ENCODE results near the gene FGFR2. TPM values are rescaled to one million over a fixed set of nuclear protein-coding genes. Genes with fewer than 3 reads are reported as not detected.

The FGFR2 gene
- total RNA-seq, 1 donor from 2014 or later = 8.0 TPM

DNA sequence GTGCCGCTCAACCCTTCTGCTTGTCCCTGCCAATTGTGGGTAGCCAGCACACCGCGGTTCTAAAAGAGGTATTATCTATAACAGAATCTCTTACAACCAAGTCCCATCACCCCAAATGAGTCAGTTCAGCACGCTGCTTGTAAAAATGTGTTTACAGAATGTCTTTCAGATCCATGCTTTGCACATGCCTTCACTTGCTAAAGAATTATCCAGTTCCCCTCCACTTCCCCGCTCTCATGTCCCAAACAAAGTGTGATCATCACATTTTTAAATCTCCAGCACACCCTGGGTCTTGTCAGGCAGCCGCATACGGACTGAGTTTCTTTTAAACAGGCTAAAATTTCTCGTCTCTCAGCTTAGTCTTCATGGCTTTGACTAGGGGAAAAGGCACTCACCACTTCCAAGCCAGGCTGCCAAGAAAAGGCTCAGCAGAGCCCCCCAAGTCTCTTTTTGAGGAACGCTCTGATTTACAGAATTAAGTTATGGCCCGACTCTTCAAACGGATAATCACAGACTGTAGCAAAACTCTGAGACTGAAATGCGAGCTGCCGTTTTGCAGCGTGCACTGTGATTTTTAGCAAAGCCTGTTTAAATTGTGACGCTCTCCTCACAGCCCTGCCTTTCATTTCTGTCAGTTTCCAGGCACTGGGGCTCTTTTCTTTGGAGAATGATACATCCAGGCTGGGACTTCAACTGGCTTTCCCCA is 29.8 kb upstream of the FGFR2 start:
- no peak for DNase-seq (ENCODE audit: extremely low spot score, unreplicated experiment)
- H3K36me3 Mint-ChIP-seq (ENCODE audit: unreplicated experiment) = no peaks in the 10 kb centered on the region
- TF ChIP-seq, protein P1, sequence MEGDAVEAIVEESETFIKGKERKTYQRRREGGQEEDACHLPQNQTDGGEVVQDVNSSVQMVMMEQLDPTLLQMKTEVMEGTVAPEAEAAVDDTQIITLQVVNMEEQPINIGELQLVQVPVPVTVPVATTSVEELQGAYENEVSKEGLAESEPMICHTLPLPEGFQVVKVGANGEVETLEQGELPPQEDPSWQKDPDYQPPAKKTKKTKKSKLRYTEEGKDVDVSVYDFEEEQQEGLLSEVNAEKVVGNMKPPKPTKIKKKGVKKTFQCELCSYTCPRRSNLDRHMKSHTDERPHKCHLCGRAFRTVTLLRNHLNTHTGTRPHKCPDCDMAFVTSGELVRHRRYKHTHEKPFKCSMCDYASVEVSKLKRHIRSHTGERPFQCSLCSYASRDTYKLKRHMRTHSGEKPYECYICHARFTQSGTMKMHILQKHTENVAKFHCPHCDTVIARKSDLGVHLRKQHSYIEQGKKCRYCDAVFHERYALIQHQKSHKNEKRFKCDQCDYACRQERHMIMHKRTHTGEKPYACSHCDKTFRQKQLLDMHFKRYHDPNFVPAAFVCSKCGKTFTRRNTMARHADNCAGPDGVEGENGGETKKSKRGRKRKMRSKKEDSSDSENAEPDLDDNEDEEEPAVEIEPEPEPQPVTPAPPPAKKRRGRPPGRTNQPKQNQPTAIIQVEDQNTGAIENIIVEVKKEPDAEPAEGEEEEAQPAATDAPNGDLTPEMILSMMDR (IDR thresholded peaks at IDR 0.05) = no peak
- no peak overlapping the region for H3K27ac Mint-ChIP-seq (ENCODE audit: unreplicated experiment)
- H3K4me3 Mint-ChIP-seq (ENCODE audit: unreplicated experiment) = no peak overlapping the region
- peaks cover 19% of the 10 kb centered on the region for H3K27me3 Mint-ChIP-seq (ENCODE audit: unreplicated experiment)
- H3K9me3 Mint-ChIP-seq (ENCODE audit: unreplicated experiment) = no peaks in the 10 kb centered on the region
- H3K4me1 Mint-ChIP-seq (ENCODE audit: unreplicated experiment) = no peaks in the 10 kb centered on the region

GRCh38 chr10:121624836-121625486 is 26.7 kb upstream of the FGFR2 start:
- peaks cover 25% of the 10 kb centered on the region for H3K27me3 Mint-ChIP-seq (ENCODE audit: unreplicated experiment)
- TF ChIP-seq, protein P1 (IDR thresholded peaks at IDR 0.05) = no peak
- DNase-seq (ENCODE audit: extremely low spot score, unreplicated experiment) = no peak
- H3K27ac Mint-ChIP-seq (ENCODE audit: unreplicated experiment) = no peak overlapping the region
- H3K4me3 Mint-ChIP-seq (ENCODE audit: unreplicated experiment) = no peak overlapping the region
- no peaks in the 10 kb centered on the region for H3K36me3 Mint-ChIP-seq (ENCODE audit: unreplicated experiment)
- H3K4me1 Mint-ChIP-seq (ENCODE audit: unreplicated experiment) = no peaks in the 10 kb centered on the region
- H3K9me3 Mint-ChIP-seq (ENCODE audit: unreplicated experiment) = no peaks in the 10 kb centered on the region

GRCh38 chr10:121618906-121619305 is 20.7 kb upstream of the FGFR2 start:
- peaks cover 4% of the 10 kb centered on the region for H3K9me3 Mint-ChIP-seq (ENCODE audit: unreplicated experiment)
- H3K36me3 Mint-ChIP-seq (ENCODE audit: unreplicated experiment) = no peaks in the 10 kb centered on the region
- no peaks in the 10 kb centered on the region for H3K4me1 Mint-ChIP-seq (ENCODE audit: unreplicated experiment)
- H3K27me3 Mint-ChIP-seq (ENCODE audit: unreplicated experiment) = peaks cover 9% of the 10 kb centered on the region
- H3K27ac Mint-ChIP-seq (ENCODE audit: unreplicated experiment) = no peak overlapping the region
- H3K4me3 Mint-ChIP-seq (ENCODE audit: unreplicated experiment) = no peak overlapping the region
- TF ChIP-seq, protein P1 (IDR thresholded peaks at IDR 0.05) = no peak
- no peak for DNase-seq (ENCODE audit: extremely low spot score, unreplicated experiment)

DNA sequence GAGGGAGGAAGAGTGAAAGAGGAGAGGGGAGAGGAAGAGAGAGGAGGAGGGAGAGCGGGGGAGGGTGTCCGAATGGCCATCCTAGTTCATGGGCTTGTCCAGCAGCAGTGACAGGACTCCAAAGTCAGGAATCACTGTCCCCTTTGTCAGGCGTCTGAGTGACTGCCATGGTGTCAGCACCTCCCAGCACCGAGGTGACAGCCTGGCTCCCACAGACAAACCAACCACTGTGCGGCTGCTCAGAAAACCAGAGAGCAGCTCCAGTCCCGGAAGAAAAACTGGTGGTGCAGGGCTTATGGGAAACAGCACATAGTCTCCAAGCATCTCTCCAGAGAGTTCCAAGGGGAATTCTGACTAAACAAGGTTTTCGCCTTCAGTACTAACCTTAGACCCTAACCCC is 18.9 kb upstream of the FGFR2 start:
- no peak for DNase-seq (ENCODE audit: extremely low spot score, unreplicated experiment)
- Mint-ChIP-seq H3K9me3 (ENCODE audit: unreplicated experiment) (peaks cover 4% of the 10 kb centered on the region), H3K27ac (ENCODE audit: unreplicated experiment) (no peak overlapping the region), H3K4me3 (ENCODE audit: unreplicated experiment) (no peak overlapping the region), H3K36me3 (ENCODE audit: unreplicated experiment) (no peaks in the 10 kb centered on the region), H3K4me1 (ENCODE audit: unreplicated experiment) (no peaks in the 10 kb centered on the region), H3K27me3 (ENCODE audit: unreplicated experiment) (peaks cover 13% of the 10 kb centered on the region)
- TF ChIP-seq, protein P1 (IDR thresholded peaks at IDR 0.05) = no peak

GRCh38 chr10:121616291-121616690 is 18.0 kb upstream of the FGFR2 start:
- peaks cover 10% of the 10 kb centered on the region for H3K27me3 Mint-ChIP-seq (ENCODE audit: unreplicated experiment)
- H3K27ac Mint-ChIP-seq (ENCODE audit: unreplicated experiment) = no peak overlapping the region
- DNase-seq (ENCODE audit: extremely low spot score, unreplicated experiment) = no peak
- H3K9me3 Mint-ChIP-seq (ENCODE audit: unreplicated experiment) = peaks cover 4% of the 10 kb centered on the region
- H3K4me3 Mint-ChIP-seq (ENCODE audit: unreplicated experiment) = no peak overlapping the region
- no peaks in the 10 kb centered on the region for H3K36me3 Mint-ChIP-seq (ENCODE audit: unreplicated experiment)
- TF ChIP-seq, protein P1 (IDR thresholded peaks at IDR 0.05) = no peak
- H3K4me1 Mint-ChIP-seq (ENCODE audit: unreplicated experiment) = no peaks in the 10 kb centered on the region

Measured in osteocyte (in vitro differentiated cells).